ENCODE results near the gene DEXI. TPM values are rescaled to one million over a fixed set of nuclear protein-coding genes. Genes with fewer than 3 reads are reported as not detected.
"Not testable (repeated sequence)": the region's sequence is repeated elsewhere in the genome, so short reads cannot be mapped to it uniquely, and the experiment has no call there.

Gene DEXI
- total and polyA plus RNA-seq, 2 of the 4 experiments (the other 2 are of a cell fraction): 43.7 to 63.6 TPM

DNA sequence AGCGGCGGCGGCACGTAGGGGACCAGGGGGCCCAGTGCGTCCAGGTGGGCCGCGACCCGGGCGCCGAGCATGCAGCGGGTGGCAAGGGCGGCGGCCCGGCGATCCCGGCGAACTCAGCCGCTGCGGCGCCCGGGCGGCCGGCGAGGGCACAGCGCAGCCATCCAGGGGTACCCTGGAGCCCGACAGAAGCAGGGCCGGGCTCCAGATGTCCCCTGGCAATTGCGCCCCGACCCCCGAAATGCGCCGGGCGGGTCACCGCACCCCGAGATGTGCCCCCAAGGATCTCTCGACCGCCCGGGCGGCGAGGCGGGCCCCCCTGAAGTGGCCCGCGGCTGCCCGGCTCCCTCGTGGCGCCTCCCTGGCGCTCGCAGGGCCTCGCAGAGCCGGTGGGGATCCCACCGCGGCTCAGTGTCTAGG, 325 bp downstream of the DEXI start:
- Histone ChIP-seq H2BK5ac (ENCODE audit: low read depth, low read length, poor library complexity, severe bottlenecking) (peak overlapping the region; percentile 28), H3K9ac (ENCODE audit: low read depth, low read length) (peak overlapping the region; percentile 80), H3K27ac (ENCODE audit: insufficient read depth, low read length) (peak overlapping the region; percentile 60), H3K4me3 (ENCODE audit: insufficient read depth, low read depth, low read length) (peak overlapping the region; percentile 81), H3K9me1 (ENCODE audit: insufficient read depth, low read length) (peaks cover 40% of the 10 kb centered on the region), H3K4me1 (ENCODE audit: control insufficient read depth, insufficient read depth, low read length) (peaks cover 24% of the 10 kb centered on the region), H3K36me3 (ENCODE audit: control insufficient read depth, insufficient read depth, low read length) (peaks cover 12% of the 10 kb centered on the region; the same call in 1 of the 2 replicates), H4K20me1 (ENCODE audit: insufficient read depth, low read length) (peaks cover 68% of the 10 kb centered on the region), H3K4me2 (ENCODE audit: low read depth, low read length) (peak overlapping the region; percentile 97), H4K8ac (ENCODE audit: low read depth in 2 of 2, low read length in 2 of 2) (peak overlapping the region in 1 of 2 experiments; percentile 52; a peak in 1 of 4 replicates), H2AFZ (replicated peaks; ENCODE audit: low read length, poor library complexity) (peak overlapping the region; percentile 44), H3K79me1 (ENCODE audit: low read depth in 1 of 2, low read length in 2 of 2) (peaks cover 45 to 83% of the 10 kb centered on the region in 2 experiments)
- DNase-seq; H3K4ac ChIP-seq (ENCODE audit: low read depth, low read length); dilution Hi-C loops (cut with HindIII; ENCODE audit: low sequenced_read_pairs, unreplicated experiment); H3K18ac ChIP-seq (ENCODE audit: low read depth, low read length); H3K9me3 ChIP-seq (ENCODE audit: control insufficient read depth, insufficient read depth, low read length); intact Hi-C loops (cut with micrococcal nuclease); H2BK20ac ChIP-seq (ENCODE audit: low read depth, low read length); H2BK120ac ChIP-seq (ENCODE audit: low read depth, low read length); H3K23ac ChIP-seq (ENCODE audit: low read depth, low read length); H3K27me3 ChIP-seq (ENCODE audit: control insufficient read depth, insufficient read depth, low read length); H2AK5ac ChIP-seq (ENCODE audit: low read depth, low read length); H2BK15ac ChIP-seq (ENCODE audit: low read depth, low read length); H3K56ac ChIP-seq (ENCODE audit: extremely low read depth, insufficient read depth, low read length); H4K91ac ChIP-seq (ENCODE audit: insufficient read depth, low read depth, low read length); BruUV-seq (replicated peaks); H4K5ac ChIP-seq (ENCODE audit: low read depth, low read length); H2AK9ac ChIP-seq (replicated peaks; ENCODE audit: low read depth, low read length, poor library complexity); H3K14ac ChIP-seq (replicated peaks; ENCODE audit: low read depth, low read length): not testable (repeated sequence)
- ChIA-PET CTCF (interaction anchor here (1.0 kb wide), 1 partner anchor 22 kb away, joined by 3 read pairs; no protein-coding TSS in a partner anchor), POLR2A (ENCODE audit: unreplicated experiment) (interaction anchor here (0.7 kb wide), 1 partner anchor 58 kb away, joined by 8 read pairs; no protein-coding TSS in a partner anchor)
- peak; percentile 5 for ATAC-seq (ENCODE audit: low read depth)
- in situ Hi-C loops (cut with MboI; ENCODE audit: low sequenced_read_pairs): loop anchor here (25.0 kb wide), 1 partner anchor 1830 kb away; no protein-coding TSS in a partner anchor
- WGBS, 2 experiments (ENCODE audit: extremely low coverage in 2 of 2, insufficient read length in 1 of 2): 0% methylated on average over 17 of the region's 52 CpGs; no CpG with 5 or more reads in 1 of the 2 experiments
- peak; percentile 30; the same call in 1 of the 2 replicates for TF ChIP-seq POLR2A (IDR thresholded peaks at IDR 0.05; ENCODE audit: low read depth, low read length)
